Measurements from ENCODE around the gene SLC26A4.

The SLC26A4 gene

GRCh38 chr7:107746006-107746405 is 85.4 kb downstream of the SLC26A4 start:
- no peak for DNase-seq (ENCODE audit: low read depth in 2 of 2)

DNA sequence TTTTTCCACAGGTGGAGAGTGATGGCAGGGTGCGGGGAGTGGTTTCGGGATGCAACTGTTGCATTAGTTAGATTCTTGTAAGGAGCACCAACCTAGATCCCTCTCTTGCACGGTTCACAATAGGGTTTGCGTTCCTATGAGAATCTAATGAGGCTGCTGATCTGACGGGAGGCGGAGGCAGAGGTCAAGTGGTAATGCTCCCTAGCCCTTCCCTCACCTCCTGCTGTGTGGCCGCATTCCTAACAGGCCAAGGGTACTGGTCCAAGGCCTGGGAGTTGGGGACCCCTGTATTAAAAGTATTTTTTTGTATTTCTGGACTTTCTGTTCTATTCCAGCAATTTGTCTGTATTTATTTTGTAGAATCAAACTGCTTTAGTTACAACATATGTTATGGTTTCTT is 90.5 kb downstream of the SLC26A4 start:
- DNase-seq (ENCODE audit: low read depth in 2 of 2) = no peak

GRCh38 chr7:107754642-107755041 is 94.0 kb downstream of the SLC26A4 start:
- no peak for DNase-seq (ENCODE audit: low read depth in 2 of 2)

GRCh38 chr7:107758667-107759066 is 98.0 kb downstream of the SLC26A4 start:
- DNase-seq (ENCODE audit: low read depth in 2 of 2) = no peak

DNA sequence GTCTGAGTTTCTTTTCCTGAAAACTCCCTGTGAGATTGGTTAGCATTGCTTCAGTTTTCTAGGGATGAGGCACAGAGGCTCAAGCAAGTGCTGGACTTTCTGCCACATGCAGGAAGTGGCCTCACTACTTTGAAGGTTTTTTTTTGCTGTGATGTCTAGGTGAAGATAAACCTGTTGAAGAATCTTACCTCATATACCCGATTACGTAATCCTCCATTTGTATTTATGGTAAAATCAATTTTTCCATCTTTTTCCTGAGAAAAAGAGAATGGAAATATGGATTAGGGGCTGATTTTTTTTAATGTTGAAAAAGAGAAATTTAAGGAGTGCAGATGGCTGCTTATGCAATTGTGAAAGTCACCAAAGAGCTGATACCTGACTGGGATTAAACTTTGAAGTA is 106.8 kb downstream of the SLC26A4 start:
- no peak for DNase-seq (ENCODE audit: low read depth in 2 of 2)
